ENCODE results near the gene CNNM3.

Gene CNNM3

GRCh38 chr2:96838345-96839292, 22.6 kb downstream of the CNNM3 start:
- no peak for TF ChIP-seq ZNF677 (tag by site-specific recombination; IDR thresholded peaks at IDR 0.05)
- 0 out of 2 replicates have a peak, but pooled peaks have one; percentile 22 for TF ChIP-seq SCRT2 (tag by site-specific recombination; IDR thresholded peaks at IDR 0.05)
- no peak for TF ChIP-seq ZNF692 (tag by site-specific recombination; IDR thresholded peaks at IDR 0.05)
- POLR2A ChIA-PET = interaction anchor here (0.6 kb wide), 1 partner anchor 11 kb away, joined by 3 read pairs; no protein-coding TSS in a partner anchor

GRCh38 chr2:96839293-96839874, 23.3 kb downstream of the CNNM3 start:
- Histone ChIP-seq H3K4me1 (ENCODE audit: control insufficient read depth, insufficient read depth, low read length) (no peaks in the 10 kb centered on the region), H3K4me3 (ENCODE audit: low read depth, low read length) (no peak overlapping the region), H3K27ac (ENCODE audit: extremely low read depth, low read depth, low read length) (no peak overlapping the region), H3K9me3 (ENCODE audit: control insufficient read depth, insufficient read depth, low read depth, low read length) (no peaks in the 10 kb centered on the region), H3K36me3 (ENCODE audit: control insufficient read depth in 2 of 2, insufficient read depth in 1 of 2, low read length in 2 of 2) (peaks cover 10 to 49% of the 10 kb centered on the region in 2 experiments)
- ChIA-PET CTCF (interaction anchor here (0.8 kb wide), 1 partner anchor 121 kb away, joined by 3 read pairs; no protein-coding TSS in a partner anchor), POLR2A (no interaction called here)
- TF ChIP-seq ZSCAN5A (tag by site-specific recombination; IDR thresholded peaks at IDR 0.05) = no peak
- no peak for TF ChIP-seq ZNF48 (tag by site-specific recombination; IDR thresholded peaks at IDR 0.05)
- no peak for TF ChIP-seq ZNF670 (tag by site-specific recombination; IDR thresholded peaks at IDR 0.05; ENCODE audit: low read depth)
- no peak for TF ChIP-seq ZNF146 (tag by site-specific recombination; IDR thresholded peaks at IDR 0.05)
- TF ChIP-seq CTCF (tag by site-specific recombination; IDR thresholded peaks at IDR 0.05) = no peak
- no peak for TF ChIP-seq ZBTB21 (tag by site-specific recombination; IDR thresholded peaks at IDR 0.05)
- TF ChIP-seq WT1 (tag by site-specific recombination; IDR thresholded peaks at IDR 0.05) = no peak
- no peak for TF ChIP-seq KLF7 (tag by site-specific recombination; IDR thresholded peaks at IDR 0.05; ENCODE audit: borderline replicate concordance)
- no peak for TF ChIP-seq ZNF518A (tag by site-specific recombination; conservative IDR thresholded peaks at IDR 0.05; ENCODE audit: low read depth)
- TF ChIP-seq PRDM1 (tag by site-specific recombination; IDR thresholded peaks at IDR 0.05) = no peak
- TF ChIP-seq ZNF302 (tag by site-specific recombination; IDR thresholded peaks at IDR 0.05; ENCODE audit: low read depth) = no peak
- TF ChIP-seq ZXDB (tag by site-specific recombination; IDR thresholded peaks at IDR 0.05) = no peak

More at GRCh38 chr2:96838345-96839292, 22.6 kb downstream of the CNNM3 start:
- H3K36me3 ChIP-seq (ENCODE audit: control insufficient read depth in 2 of 2, insufficient read depth in 1 of 2, low read length in 2 of 2) = peaks cover 12 to 53% of the 10 kb centered on the region in 2 experiments
- H3K4me1 ChIP-seq (ENCODE audit: control insufficient read depth, insufficient read depth, low read length) = no peaks in the 10 kb centered on the region
- CTCF ChIA-PET = no interaction called here
- H3K27ac ChIP-seq (ENCODE audit: extremely low read depth, low read depth, low read length) = no peak overlapping the region
- no peaks in the 10 kb centered on the region for H3K9me3 ChIP-seq (ENCODE audit: control insufficient read depth, insufficient read depth, low read depth, low read length)
- no peak overlapping the region for H3K4me3 ChIP-seq (ENCODE audit: low read depth, low read length)
